ENCODE data around the gene EDIL3.

DNA sequence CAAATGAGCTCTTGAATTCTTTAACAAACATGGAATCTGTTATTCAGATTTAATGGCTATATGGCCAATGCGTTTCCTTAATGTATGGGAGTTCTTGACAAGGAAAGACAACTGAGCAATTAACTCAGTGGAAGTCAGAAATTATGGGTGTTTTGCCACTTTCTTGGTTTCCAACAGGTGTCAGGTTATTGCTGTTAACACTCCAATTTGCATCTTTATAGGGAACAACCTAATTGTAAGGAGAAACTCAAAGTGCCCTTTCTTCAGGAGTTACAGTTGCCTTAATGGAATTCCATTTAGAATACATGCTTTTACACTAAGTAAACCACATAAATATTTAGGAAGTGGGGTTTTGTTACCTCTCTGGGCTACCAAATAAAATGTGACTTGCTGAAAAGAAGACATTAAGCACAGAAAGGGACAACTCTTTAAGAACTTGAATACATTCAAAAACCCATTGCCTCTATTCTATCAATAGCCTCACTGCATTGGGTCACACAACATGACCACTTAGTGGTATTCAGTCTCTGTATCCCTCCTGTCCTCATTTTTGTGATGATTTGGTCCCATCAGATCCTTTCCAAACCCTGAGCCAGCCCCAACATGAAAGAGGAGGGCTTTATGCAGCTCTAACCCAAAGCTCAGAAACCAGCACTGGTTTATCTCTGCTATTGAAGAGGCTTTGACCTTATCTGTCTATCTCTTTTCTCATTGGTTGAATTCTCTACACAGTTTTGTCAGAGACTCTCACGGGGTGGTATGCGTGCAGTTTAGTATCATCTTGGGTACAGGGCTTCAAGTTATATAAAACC lies 118.7 kb downstream of the EDIL3 start:
- TF ChIP-seq CTCF (IDR thresholded peaks at IDR 0.05; ENCODE audit: low read depth, low read length, poor library complexity, severe bottlenecking) (no peak), EZH2phosphoT487 (IDR thresholded peaks at IDR 0.05; ENCODE audit: borderline replicate concordance, low read length) (no peak)

Data from DOHH2 (cell line).